BJ (cell line): ENCODE measurements around the gene TMEM185B. TPM values are rescaled to one million over a fixed set of nuclear protein-coding genes. Genes with fewer than 3 reads are reported as not detected.

ENCODE experiments used
- CTCF ChIA-PET: fragments of 350-600 bp; formaldehyde crosslinking; extraction: SDS; loops from one replicate; lab custom pipeline; 2021; ENCODE audit warnings: antibody characterized with exemption, inconsistent platforms; lab: Yijun Ruan, JAX
- POLR2A ChIA-PET: fragments of 300-600 bp; sonication (Branson Sonifier 250); formaldehyde crosslinking; extraction: SDS; loops from one replicate; lab custom pipeline; 2021; ENCODE audit warnings: antibody characterized with exemption; lab: Charles Lee
- DNase-seq: peaks from one replicate; pipeline ENCODE4 v3.0.0-alpha.2; 2011; ENCODE audit warnings: low read depth
- H3K27me3 ChIP-seq: 2 replicates; pipeline ENCODE4 v1.6.0; 2011; ENCODE audit warnings: low read length; ENCODE audit not compliant: control insufficient read depth, insufficient read depth
- H3K36me3 ChIP-seq: 2 replicates; pipeline ENCODE4 v1.5.1; 2011; ENCODE audit warnings: low read length; ENCODE audit not compliant: control insufficient read depth, insufficient read depth
- H3K4me3 ChIP-seq: 2 replicates; pipeline ENCODE4 v1.5.1; 2011; ENCODE audit warnings: low read depth, mild to moderate bottlenecking, control low read depth, low read length
- polyA plus RNA-seq: library from polyadenylated mRNA; depleted of rRNA; stranded (reverse); fragments of >200 nt; gene quantifications from 2 replicates; pipeline ENCODE4 v1.2.3, GENCODE V29; 2011
- TF ChIP-seq, protein P1 (sequence below): IDR thresholded peaks from 2 replicates; pipeline ENCODE4 v1.5.1; 2011; ENCODE audit warnings: low read depth, mild to moderate bottlenecking, control low read depth, inconsistent platforms, low read length, moderate library complexity; ENCODE audit not compliant: insufficient read depth

TMEM185B gene
- polyA plus RNA-seq, 1 experiment = 32.0 TPM

DNA sequence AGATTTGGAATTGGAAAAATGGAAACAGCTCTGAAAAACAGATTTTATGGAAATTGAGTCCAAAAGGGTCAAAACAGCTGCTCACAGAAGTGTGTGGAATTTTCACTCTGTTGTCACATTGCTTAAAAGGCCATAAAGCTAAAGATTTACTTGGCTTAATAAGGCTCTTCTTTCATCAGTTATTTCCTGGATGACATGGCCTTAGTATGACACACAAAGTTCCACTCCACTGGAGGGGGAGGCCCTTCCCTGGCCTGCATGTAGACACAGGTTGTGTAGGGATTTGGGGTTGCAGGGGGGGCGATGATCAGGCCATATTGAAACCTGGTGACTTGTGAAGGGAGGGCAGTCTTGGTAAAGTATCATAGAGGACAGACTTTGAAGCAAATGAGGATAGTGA lies 34.0 kb downstream of the TMEM185B start:
- ChIA-PET POLR2A (no interaction called here), CTCF (interaction anchor here (0.7 kb wide), 1 partner anchor 252 kb away, joined by 3 read pairs; no protein-coding TSS in a partner anchor)
- Histone ChIP-seq H3K4me3 (no peak overlapping the region), H3K36me3 (no peaks in the 10 kb centered on the region), H3K27me3 (no peaks in the 10 kb centered on the region)
- TF ChIP-seq, protein P1, sequence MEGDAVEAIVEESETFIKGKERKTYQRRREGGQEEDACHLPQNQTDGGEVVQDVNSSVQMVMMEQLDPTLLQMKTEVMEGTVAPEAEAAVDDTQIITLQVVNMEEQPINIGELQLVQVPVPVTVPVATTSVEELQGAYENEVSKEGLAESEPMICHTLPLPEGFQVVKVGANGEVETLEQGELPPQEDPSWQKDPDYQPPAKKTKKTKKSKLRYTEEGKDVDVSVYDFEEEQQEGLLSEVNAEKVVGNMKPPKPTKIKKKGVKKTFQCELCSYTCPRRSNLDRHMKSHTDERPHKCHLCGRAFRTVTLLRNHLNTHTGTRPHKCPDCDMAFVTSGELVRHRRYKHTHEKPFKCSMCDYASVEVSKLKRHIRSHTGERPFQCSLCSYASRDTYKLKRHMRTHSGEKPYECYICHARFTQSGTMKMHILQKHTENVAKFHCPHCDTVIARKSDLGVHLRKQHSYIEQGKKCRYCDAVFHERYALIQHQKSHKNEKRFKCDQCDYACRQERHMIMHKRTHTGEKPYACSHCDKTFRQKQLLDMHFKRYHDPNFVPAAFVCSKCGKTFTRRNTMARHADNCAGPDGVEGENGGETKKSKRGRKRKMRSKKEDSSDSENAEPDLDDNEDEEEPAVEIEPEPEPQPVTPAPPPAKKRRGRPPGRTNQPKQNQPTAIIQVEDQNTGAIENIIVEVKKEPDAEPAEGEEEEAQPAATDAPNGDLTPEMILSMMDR = no peak
- DNase-seq = no peak

DNA sequence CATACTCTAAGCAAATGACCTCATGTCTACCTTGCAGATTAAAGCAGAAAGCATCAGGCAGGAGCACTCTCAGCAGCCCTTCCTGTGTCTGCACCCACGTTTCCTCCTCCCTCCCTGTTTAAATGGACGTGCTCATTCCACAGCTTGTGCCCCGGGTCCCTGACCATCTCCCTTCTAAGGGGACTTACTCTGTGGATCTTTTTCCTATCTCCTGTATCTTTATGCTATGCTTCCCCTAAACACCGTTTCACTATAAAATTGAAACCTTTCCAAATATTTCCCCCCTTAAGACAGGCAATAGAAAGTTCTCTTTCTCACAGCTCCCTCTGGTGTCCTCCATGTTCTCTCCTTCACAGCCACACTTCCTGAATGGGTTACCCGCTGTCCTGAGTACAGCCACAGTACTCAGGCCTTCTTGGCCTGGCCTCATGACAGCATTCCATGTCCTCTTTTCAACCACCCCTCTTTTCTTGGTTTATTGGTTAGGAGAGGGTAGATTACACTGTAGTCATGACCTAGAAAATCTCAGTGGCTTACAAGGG lies 41.1 kb downstream of the TMEM185B start:
- TF ChIP-seq, protein P1 = no peak
- no peaks in the 10 kb centered on the region; the same call in 1 of the 2 replicates for H3K27me3 ChIP-seq
- no peak for DNase-seq
- POLR2A ChIA-PET = no interaction called here
- no peaks in the 10 kb centered on the region for H3K36me3 ChIP-seq
- CTCF ChIA-PET = interaction anchor here (1.2 kb wide), 1 partner anchor 130 kb away, joined by 3 read pairs; no protein-coding TSS in a partner anchor
- H3K4me3 ChIP-seq = no peak overlapping the region

DNA sequence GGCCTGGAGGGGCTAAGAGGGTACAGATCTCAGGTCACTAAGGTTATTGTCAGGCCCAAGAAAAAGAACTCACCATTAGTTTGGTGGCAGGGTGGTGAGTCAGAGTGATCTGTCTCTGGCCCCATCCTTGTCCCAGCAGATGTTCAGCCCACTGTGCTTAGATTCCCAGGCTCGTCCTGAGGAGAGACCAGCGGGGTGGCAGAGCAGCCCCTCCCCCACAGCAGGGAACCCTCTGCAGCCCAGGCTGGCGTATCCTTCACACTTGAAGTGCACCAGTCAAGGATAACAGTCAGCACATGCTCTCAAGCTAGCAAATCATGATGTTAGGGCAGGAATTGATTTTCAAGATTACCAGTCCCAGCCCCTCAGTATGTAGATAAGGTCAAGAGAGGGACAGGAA lies 43.1 kb downstream of the TMEM185B start:
- POLR2A ChIA-PET = interaction anchor here (0.6 kb wide), 1 partner anchor 429 kb away, joined by 3 read pairs; no protein-coding TSS in a partner anchor
- no peak for DNase-seq
- no peak overlapping the region for H3K4me3 ChIP-seq
- CTCF ChIA-PET = interaction anchor here (1.0 kb wide), 1 partner anchor 131 kb away, joined by 3 read pairs; no protein-coding TSS in a partner anchor
- H3K27me3 ChIP-seq = no peaks in the 10 kb centered on the region; the same call in 1 of the 2 replicates
- TF ChIP-seq, protein P1 = no peak
- H3K36me3 ChIP-seq = no peaks in the 10 kb centered on the region

DNA sequence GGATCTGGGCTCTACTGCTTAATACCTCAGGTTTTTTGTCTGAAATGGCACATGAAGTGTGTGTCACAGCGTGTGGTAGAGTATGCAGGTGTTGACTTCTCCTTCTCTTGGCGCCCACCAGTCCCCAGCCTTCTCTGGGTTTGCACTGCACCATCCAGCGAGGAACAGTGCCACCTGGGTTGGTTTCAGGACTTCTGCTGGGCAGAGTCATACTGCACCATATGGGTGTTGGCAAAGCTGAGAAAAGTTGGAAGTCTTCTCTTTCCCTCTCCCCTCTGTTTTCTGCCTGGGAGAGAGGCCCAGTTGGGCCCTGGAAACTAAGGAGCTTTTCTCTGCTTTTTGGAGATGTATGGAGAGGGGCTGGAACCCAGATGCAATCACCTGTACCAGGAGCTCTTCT lies 43.8 kb downstream of the TMEM185B start:
- TF ChIP-seq, protein P1 = no peak
- H3K36me3 ChIP-seq = no peaks in the 10 kb centered on the region
- ChIA-PET POLR2A (no interaction called here), CTCF (no interaction called here)
- no peaks in the 10 kb centered on the region; the same call in 1 of the 2 replicates for H3K27me3 ChIP-seq
- no peak overlapping the region for H3K4me3 ChIP-seq
- no peak for DNase-seq

DNA sequence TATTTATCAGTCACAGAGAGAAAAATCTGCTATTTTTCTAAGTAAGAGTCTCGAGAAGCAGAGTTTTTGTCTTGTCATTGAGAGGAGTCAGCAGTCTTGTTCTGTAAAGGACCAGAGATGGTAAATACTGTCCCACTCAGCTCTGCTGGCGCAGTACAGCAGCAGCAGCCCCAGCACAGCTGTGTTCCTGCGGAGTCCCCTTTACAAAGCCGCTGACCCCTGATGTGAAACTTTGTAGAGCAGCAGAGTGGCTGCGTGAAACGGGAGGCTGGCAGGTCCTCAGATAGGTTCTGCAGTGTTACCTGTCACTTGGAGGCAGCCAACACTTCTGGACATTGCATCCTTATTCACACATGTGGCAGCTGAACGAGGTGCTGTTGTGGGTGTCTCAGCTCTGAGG lies 45.2 kb downstream of the TMEM185B start:
- POLR2A ChIA-PET = no interaction called here
- DNase-seq = no peak
- H3K4me3 ChIP-seq = no peak overlapping the region
- CTCF ChIA-PET = interaction anchor here (0.9 to 1.3 kb wide), 2 partner anchors 31 to 474 kb away, joined by 3 read pairs; no protein-coding TSS in a partner anchor
- TF ChIP-seq, protein P1 = no peak
- no peaks in the 10 kb centered on the region for H3K36me3 ChIP-seq
- no peaks in the 10 kb centered on the region; the same call in 1 of the 2 replicates for H3K27me3 ChIP-seq
